WTC11 (cell line): ENCODE results near the gene TLE5. TPM values are rescaled to one million over a fixed set of nuclear protein-coding genes. Genes with fewer than 3 reads are reported as not detected.
A peak's percentile ranks its signal among the peaks of the same experiment; 100 is the strongest.

Experiments used
- ATAC-seq: fragments of 200-7000 bp; cut with Tn5 transposase; 2 replicates; pipeline ENCODE4 v1.10.0; 2021; ENCODE audit warnings: mild to moderate bottlenecking, moderate library complexity
- CTCF ChIA-PET: fragments of 300-600 bp; sonication (Branson Sonifier 250); formaldehyde crosslinking; loops from one replicate; lab custom pipeline; 2021; ENCODE audit warnings: antibody characterized with exemption; lab: Charles Lee
- POLR2A ChIA-PET: fragments of 350-600 bp; sonication (Branson Sonifier 250); formaldehyde crosslinking; loops from one replicate; lab custom pipeline; 2021; ENCODE audit warnings: antibody characterized with exemption; lab: Charles Lee
- DNase-seq: peaks from one replicate; pipeline ENCODE4 v3.0.0; 2021; ENCODE audit warnings: low spot score
- H3K27ac Mint-ChIP-seq: 2 replicates; pipeline ENCODE4 v1.8.0; 2021; ENCODE audit warnings: mixed read lengths
- H3K27me3 Mint-ChIP-seq: 2 replicates; pipeline ENCODE4 v1.8.0; 2021; ENCODE audit warnings: low read depth, mild to moderate bottlenecking, moderate library complexity, mixed read lengths
- H3K36me3 Mint-ChIP-seq: 2 replicates; pipeline ENCODE4 v1.8.0; 2021; ENCODE audit warnings: mixed read lengths
- H3K4me1 Mint-ChIP-seq: 2 replicates; pipeline ENCODE4 v1.8.0; 2022; ENCODE audit warnings: mixed read lengths
- H3K4me3 Mint-ChIP-seq: 2 replicates; pipeline ENCODE4 v1.8.0; 2021; ENCODE audit warnings: mild to moderate bottlenecking, moderate library complexity, mixed read lengths
- H3K9me3 Mint-ChIP-seq: 2 replicates; pipeline ENCODE4 v1.8.0; 2021; ENCODE audit warnings: mixed read lengths
- ELF4 ChIP-seq: sonication (generic); formaldehyde crosslinking; IDR thresholded peaks from 2 replicates; pipeline ENCODE4 v1.8.1; 2022; ENCODE audit warnings: low read depth, mild to moderate bottlenecking, moderate library complexity, missing genetic modification reagents
- FOXJ3 ChIP-seq: sonication (generic); formaldehyde crosslinking; IDR thresholded peaks from 2 replicates; pipeline ENCODE4 v1.9.0; 2021; ENCODE audit warnings: missing genetic modification reagents, mild to moderate bottlenecking, borderline replicate concordance
- HMGA2 ChIP-seq: fragments of 250-450 bp; sonication (Bioruptor Pico); IDR thresholded peaks from 2 replicates; pipeline ENCODE4 v1.4.0; 2021; ENCODE audit warnings: mild to moderate bottlenecking, moderate library complexity
- IRF2 ChIP-seq: sonication (generic); formaldehyde crosslinking; IDR thresholded peaks from 2 replicates; pipeline ENCODE4 v1.8.0; 2022; ENCODE audit warnings: low read depth, missing genetic modification reagents, borderline replicate concordance
- TEAD1 ChIP-seq: sonication (generic); formaldehyde crosslinking; IDR thresholded peaks from 2 replicates; pipeline ENCODE4 v1.8.0; 2022; ENCODE audit warnings: mild to moderate bottlenecking, missing genetic modification reagents
- TEAD4 ChIP-seq: sonication (generic); formaldehyde crosslinking; IDR thresholded peaks from 2 replicates; pipeline ENCODE4 v1.8.0; 2022; ENCODE audit warnings: mild to moderate bottlenecking, missing genetic modification reagents
- ZNF317 ChIP-seq: sonication (generic); formaldehyde crosslinking; IDR thresholded peaks from 2 replicates; pipeline ENCODE4 v1.8.1; 2023; ENCODE audit warnings: low read depth, mild to moderate bottlenecking, moderate library complexity, missing genetic modification reagents, borderline replicate concordance
- ZNF423 ChIP-seq: fragments of 250-450 bp; sonication (Bioruptor Pico); IDR thresholded peaks from 2 replicates; pipeline ENCODE4 v2.1.2; 2022; ENCODE audit warnings: mild to moderate bottlenecking, moderate library complexity
- ZNF671 ChIP-seq: fragments of 250-450 bp; sonication (Bioruptor Pico); IDR thresholded peaks from 2 replicates; pipeline ENCODE4 v1.8.0; 2021; ENCODE audit warnings: mild to moderate bottlenecking
- total RNA-seq: library from RNA; stranded (reverse); gene quantifications from 3 replicates; pipeline ENCODE4 v1.2.3, GENCODE V29; 2021
- TF ChIP-seq, protein P1 (sequence below): sonication (generic); formaldehyde crosslinking; IDR thresholded peaks from 2 replicates; pipeline ENCODE4 v1.8.1; 2023; ENCODE audit warnings: mild to moderate bottlenecking, missing genetic modification reagents, borderline replicate concordance
- TF ChIP-seq, protein P2 (sequence below): sonication (generic); formaldehyde crosslinking; IDR thresholded peaks from 2 replicates; pipeline ENCODE4 v1.8.1; 2023; ENCODE audit warnings: mild to moderate bottlenecking, missing genetic modification reagents, moderate library complexity
- TF ChIP-seq, protein P3 (sequence below): sonication (generic); formaldehyde crosslinking; IDR thresholded peaks from 2 replicates; pipeline ENCODE4 v1.8.0; 2022; ENCODE audit warnings: mild to moderate bottlenecking, missing genetic modification reagents
- TF ChIP-seq, protein P4 (sequence below): sonication (generic); formaldehyde crosslinking; IDR thresholded peaks from 2 replicates; pipeline ENCODE4 v1.8.1; 2022; ENCODE audit warnings: mild to moderate bottlenecking, moderate library complexity, missing genetic modification reagents
- TF ChIP-seq, protein P5 (sequence below): sonication (generic); formaldehyde crosslinking; IDR thresholded peaks from 2 replicates; pipeline ENCODE4 v1.8.0; 2022; ENCODE audit warnings: mild to moderate bottlenecking, missing genetic modification reagents
- TF ChIP-seq, protein P6 (sequence below): fragments of 250-450 bp; sonication (Bioruptor Pico); conservative IDR thresholded peaks from 2 replicates; pipeline ENCODE4 v1.9.0; 2021; ENCODE audit warnings: mild to moderate bottlenecking
- TF ChIP-seq, protein P7 (sequence below): fragments of 200-600 bp; IDR thresholded peaks from 2 replicates; pipeline ENCODE4 v1.8.0; 2022; ENCODE audit warnings: antibody characterized with exemption
- TF ChIP-seq, protein P8 (sequence below): sonication (generic); formaldehyde crosslinking; IDR thresholded peaks from 2 replicates; pipeline ENCODE4 v1.8.0; 2022; ENCODE audit warnings: missing genetic modification reagents
- TF ChIP-seq, protein P9 (sequence below): fragments of 250-450 bp; sonication (Bioruptor Pico); IDR thresholded peaks from 2 replicates; pipeline ENCODE4 v2.1.2; 2022; ENCODE audit warnings: mild to moderate bottlenecking, moderate library complexity
- TF ChIP-seq, protein P10 (sequence below): sonication (generic); formaldehyde crosslinking; conservative IDR thresholded peaks from 2 replicates; pipeline ENCODE4 v1.8.1; 2022; ENCODE audit warnings: mild to moderate bottlenecking, missing genetic modification reagents

TLE5 gene
- total RNA-seq, 1 experiment from 2014 or later = 246 TPM

DNA sequence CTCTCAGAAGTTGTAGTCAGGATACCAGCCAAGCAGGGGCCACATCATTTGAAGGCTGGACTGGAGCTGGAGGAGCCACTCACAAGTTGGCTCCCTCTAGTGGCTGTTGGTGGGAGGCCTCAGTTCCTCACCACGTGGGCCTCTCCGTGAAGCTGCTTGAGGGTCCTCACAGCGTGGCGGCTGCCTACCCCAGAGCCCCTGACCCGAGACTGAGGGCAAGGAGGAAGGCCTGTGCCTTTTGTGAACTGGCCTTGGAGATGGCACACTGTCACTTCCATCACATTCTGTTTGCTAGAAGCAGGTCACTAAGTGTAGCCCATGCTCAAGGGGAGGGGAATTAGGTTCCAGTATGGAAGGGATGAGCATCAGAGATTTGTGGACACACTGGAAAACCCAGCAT lies 46.5 kb upstream of the TLE5 start (continued):
- TF ChIP-seq, protein P1, sequence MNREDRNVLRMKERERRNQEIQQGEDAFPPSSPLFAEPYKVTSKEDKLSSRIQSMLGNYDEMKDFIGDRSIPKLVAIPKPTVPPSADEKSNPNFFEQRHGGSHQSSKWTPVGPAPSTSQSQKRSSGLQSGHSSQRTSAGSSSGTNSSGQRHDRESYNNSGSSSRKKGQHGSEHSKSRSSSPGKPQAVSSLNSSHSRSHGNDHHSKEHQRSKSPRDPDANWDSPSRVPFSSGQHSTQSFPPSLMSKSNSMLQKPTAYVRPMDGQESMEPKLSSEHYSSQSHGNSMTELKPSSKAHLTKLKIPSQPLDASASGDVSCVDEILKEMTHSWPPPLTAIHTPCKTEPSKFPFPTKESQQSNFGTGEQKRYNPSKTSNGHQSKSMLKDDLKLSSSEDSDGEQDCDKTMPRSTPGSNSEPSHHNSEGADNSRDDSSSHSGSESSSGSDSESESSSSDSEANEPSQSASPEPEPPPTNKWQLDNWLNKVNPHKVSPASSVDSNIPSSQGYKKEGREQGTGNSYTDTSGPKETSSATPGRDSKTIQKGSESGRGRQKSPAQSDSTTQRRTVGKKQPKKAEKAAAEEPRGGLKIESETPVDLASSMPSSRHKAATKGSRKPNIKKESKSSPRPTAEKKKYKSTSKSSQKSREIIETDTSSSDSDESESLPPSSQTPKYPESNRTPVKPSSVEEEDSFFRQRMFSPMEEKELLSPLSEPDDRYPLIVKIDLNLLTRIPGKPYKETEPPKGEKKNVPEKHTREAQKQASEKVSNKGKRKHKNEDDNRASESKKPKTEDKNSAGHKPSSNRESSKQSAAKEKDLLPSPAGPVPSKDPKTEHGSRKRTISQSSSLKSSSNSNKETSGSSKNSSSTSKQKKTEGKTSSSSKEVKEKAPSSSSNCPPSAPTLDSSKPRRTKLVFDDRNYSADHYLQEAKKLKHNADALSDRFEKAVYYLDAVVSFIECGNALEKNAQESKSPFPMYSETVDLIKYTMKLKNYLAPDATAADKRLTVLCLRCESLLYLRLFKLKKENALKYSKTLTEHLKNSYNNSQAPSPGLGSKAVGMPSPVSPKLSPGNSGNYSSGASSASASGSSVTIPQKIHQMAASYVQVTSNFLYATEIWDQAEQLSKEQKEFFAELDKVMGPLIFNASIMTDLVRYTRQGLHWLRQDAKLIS = no peak
- TF ChIP-seq, protein P2, sequence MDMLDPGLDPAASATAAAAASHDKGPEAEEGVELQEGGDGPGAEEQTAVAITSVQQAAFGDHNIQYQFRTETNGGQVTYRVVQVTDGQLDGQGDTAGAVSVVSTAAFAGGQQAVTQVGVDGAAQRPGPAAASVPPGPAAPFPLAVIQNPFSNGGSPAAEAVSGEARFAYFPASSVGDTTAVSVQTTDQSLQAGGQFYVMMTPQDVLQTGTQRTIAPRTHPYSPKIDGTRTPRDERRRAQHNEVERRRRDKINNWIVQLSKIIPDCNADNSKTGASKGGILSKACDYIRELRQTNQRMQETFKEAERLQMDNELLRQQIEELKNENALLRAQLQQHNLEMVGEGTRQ (CRISPR knock-in tag) = peak; percentile 68
- TF ChIP-seq, protein P3, sequence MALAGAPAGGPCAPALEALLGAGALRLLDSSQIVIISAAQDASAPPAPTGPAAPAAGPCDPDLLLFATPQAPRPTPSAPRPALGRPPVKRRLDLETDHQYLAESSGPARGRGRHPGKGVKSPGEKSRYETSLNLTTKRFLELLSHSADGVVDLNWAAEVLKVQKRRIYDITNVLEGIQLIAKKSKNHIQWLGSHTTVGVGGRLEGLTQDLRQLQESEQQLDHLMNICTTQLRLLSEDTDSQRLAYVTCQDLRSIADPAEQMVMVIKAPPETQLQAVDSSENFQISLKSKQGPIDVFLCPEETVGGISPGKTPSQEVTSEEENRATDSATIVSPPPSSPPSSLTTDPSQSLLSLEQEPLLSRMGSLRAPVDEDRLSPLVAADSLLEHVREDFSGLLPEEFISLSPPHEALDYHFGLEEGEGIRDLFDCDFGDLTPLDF (CRISPR knock-in tag) = no peak
- TF ChIP-seq, protein P4, sequence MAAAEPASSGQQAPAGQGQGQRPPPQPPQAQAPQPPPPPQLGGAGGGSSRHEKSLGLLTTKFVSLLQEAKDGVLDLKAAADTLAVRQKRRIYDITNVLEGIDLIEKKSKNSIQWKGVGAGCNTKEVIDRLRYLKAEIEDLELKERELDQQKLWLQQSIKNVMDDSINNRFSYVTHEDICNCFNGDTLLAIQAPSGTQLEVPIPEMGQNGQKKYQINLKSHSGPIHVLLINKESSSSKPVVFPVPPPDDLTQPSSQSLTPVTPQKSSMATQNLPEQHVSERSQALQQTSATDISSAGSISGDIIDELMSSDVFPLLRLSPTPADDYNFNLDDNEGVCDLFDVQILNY (CRISPR knock-in tag) = no peak
- no peak for TF ChIP-seq ELF4 (CRISPR knock-in tag)
- TF ChIP-seq ZNF423 = no peak
- TF ChIP-seq, protein P5, sequence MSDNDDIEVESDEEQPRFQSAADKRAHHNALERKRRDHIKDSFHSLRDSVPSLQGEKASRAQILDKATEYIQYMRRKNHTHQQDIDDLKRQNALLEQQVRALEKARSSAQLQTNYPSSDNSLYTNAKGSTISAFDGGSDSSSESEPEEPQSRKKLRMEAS (CRISPR knock-in tag) = peak; percentile 86; the same call in 1 of the 2 replicates
- no peak for TF ChIP-seq ZNF671 (CRISPR knock-in tag)

DNA sequence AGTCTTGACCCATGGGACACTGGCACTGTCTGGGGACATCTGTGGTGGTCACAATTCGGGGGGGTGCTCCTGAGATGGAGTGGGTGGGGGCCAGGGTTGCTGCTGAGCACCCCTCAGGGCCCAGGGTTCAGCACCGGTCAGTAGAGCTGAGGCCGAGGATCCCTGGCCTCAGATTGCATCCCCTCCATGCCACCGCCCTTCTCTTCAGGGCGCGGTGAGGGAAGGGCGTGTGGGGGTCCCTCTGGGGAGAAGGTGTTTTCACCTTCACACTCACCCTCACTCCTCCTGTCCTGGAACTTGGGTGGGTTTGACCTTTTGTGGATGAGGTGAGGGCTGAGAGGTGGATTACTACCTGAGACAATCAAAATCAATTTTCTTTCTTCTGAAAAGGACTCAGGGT lies 45.4 kb upstream of the TLE5 start:
- peaks cover 23% of the 10 kb centered on the region for H3K4me1 Mint-ChIP-seq
- H3K4me3 Mint-ChIP-seq = no peak overlapping the region
- H3K36me3 Mint-ChIP-seq = 0 out of 2 replicates have a peak, but pooled peaks cover 2% of the 10 kb centered on the region
- H3K27me3 Mint-ChIP-seq = no peaks in the 10 kb centered on the region
- H3K27ac Mint-ChIP-seq = peak overlapping the region; percentile 76; the same call in 1 of the 2 replicates
- no peak for ATAC-seq
- DNase-seq = no peak
- ChIA-PET CTCF (interaction anchor here (1.0 to 3.0 kb wide), 20 partner anchors 9 to 168 kb away, joined by 3 to 29 read pairs (median 7); no protein-coding TSS in a partner anchor), POLR2A (no interaction called here)
- no peaks in the 10 kb centered on the region for H3K9me3 Mint-ChIP-seq
- TF ChIP-seq FOXJ3 (CRISPR knock-in tag) = no peak
- TF ChIP-seq, protein P6, sequence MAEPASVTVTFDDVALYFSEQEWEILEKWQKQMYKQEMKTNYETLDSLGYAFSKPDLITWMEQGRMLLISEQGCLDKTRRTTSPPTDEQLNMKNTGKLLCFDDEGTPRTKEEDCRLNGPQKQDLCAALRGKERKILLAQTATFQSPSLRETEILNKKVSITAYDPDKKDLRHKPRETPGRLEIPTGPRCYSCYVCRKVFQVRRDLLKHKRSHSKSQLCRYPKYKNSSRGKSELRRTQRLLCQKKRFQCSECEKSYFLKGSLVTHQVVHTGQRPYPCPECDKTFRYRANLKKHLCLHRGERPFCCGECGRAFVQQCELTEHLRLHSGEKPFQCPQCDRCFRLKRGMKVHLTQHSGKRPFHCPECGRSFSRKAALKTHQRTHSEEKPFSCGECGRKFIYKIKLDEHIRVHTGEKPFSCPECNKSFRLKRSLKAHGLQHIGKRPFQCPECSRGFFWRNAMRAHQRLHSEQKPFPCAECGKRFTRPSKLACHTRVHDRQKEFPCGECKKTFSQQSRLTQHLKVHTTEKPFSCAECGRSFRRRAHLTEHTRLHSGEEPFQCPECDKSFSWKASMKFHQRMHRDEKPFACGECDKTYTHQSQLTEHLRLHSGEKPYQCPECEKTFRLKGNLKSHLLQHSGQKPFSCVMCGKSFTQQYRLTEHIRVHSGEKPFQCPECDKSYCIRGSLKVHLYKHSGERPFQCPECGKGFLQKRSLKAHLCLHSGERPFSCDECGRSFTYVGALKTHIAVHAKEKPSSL (CRISPR knock-in tag) = no peak
- TF ChIP-seq, protein P7, sequence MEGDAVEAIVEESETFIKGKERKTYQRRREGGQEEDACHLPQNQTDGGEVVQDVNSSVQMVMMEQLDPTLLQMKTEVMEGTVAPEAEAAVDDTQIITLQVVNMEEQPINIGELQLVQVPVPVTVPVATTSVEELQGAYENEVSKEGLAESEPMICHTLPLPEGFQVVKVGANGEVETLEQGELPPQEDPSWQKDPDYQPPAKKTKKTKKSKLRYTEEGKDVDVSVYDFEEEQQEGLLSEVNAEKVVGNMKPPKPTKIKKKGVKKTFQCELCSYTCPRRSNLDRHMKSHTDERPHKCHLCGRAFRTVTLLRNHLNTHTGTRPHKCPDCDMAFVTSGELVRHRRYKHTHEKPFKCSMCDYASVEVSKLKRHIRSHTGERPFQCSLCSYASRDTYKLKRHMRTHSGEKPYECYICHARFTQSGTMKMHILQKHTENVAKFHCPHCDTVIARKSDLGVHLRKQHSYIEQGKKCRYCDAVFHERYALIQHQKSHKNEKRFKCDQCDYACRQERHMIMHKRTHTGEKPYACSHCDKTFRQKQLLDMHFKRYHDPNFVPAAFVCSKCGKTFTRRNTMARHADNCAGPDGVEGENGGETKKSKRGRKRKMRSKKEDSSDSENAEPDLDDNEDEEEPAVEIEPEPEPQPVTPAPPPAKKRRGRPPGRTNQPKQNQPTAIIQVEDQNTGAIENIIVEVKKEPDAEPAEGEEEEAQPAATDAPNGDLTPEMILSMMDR = no peak
- TF ChIP-seq TEAD4 (CRISPR knock-in tag) = no peak
- no peak for TF ChIP-seq TEAD1 (CRISPR knock-in tag)
- TF ChIP-seq, protein P8, sequence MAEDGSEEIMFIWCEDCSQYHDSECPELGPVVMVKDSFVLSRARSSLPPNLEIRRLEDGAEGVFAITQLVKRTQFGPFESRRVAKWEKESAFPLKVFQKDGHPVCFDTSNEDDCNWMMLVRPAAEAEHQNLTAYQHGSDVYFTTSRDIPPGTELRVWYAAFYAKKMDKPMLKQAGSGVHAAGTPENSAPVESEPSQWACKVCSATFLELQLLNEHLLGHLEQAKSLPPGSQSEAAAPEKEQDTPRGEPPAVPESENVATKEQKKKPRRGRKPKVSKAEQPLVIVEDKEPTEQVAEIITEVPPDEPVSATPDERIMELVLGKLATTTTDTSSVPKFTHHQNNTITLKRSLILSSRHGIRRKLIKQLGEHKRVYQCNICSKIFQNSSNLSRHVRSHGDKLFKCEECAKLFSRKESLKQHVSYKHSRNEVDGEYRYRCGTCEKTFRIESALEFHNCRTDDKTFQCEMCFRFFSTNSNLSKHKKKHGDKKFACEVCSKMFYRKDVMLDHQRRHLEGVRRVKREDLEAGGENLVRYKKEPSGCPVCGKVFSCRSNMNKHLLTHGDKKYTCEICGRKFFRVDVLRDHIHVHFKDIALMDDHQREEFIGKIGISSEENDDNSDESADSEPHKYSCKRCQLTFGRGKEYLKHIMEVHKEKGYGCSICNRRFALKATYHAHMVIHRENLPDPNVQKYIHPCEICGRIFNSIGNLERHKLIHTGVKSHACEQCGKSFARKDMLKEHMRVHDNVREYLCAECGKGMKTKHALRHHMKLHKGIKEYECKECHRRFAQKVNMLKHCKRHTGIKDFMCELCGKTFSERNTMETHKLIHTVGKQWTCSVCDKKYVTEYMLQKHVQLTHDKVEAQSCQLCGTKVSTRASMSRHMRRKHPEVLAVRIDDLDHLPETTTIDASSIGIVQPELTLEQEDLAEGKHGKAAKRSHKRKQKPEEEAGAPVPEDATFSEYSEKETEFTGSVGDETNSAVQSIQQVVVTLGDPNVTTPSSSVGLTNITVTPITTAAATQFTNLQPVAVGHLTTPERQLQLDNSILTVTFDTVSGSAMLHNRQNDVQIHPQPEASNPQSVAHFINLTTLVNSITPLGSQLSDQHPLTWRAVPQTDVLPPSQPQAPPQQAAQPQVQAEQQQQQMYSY = no peak
- TF ChIP-seq ZNF317 = no peak
- TF ChIP-seq HMGA2 (CRISPR knock-in tag) = no peak
- TF ChIP-seq, protein P9, sequence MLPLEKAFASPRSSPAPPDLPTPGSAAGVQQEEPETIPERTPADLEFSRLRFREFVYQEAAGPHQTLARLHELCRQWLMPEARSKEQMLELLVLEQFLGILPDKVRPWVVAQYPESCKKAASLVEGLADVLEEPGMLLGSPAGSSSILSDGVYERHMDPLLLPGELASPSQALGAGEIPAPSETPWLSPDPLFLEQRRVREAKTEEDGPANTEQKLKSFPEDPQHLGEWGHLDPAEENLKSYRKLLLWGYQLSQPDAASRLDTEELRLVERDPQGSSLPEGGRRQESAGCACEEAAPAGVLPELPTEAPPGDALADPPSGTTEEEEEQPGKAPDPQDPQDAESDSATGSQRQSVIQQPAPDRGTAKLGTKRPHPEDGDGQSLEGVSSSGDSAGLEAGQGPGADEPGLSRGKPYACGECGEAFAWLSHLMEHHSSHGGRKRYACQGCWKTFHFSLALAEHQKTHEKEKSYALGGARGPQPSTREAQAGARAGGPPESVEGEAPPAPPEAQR (CRISPR knock-in tag) = no peak
- no peak for TF ChIP-seq IRF2 (CRISPR knock-in tag)
- TF ChIP-seq, protein P10, sequence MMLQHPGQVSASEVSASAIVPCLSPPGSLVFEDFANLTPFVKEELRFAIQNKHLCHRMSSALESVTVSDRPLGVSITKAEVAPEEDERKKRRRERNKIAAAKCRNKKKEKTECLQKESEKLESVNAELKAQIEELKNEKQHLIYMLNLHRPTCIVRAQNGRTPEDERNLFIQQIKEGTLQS (CRISPR knock-in tag) = no peak
